Natural killer cell (primary cell): Measurements from ENCODE around the gene DCAF5. TPM values are rescaled to one million over a fixed set of nuclear protein-coding genes. Genes with fewer than 3 reads are reported as not detected.

Source experiments
- ATAC-seq, 3 donors: fragments of 150-1000 bp in 2 of 3; fragments of 200-7000 bp in 1 of 3; cut with Tn5 transposase; 1 replicate in 1 of 3; 2 replicates in 2 of 3; pipeline ENCODE4 v1.10.0; 2021; ENCODE audit warnings: mild to moderate bottlenecking in 2 of 3, moderate library complexity in 2 of 3
- DNase-seq, 2 donors: peaks; one replicate each; pipeline versions ENCODE4 v3.0.0 to v3.0.0-alpha.2; 2013 to 2021; ENCODE audit warnings: mixed read lengths in 1 of 2
- H3K27ac ChIP-seq: one replicate; pipeline ENCODE4 v1.5.1; 2013; ENCODE audit warnings: mild to moderate bottlenecking, low read length
- H3K27me3 ChIP-seq: one replicate; pipeline ENCODE4 v1.6.1; 2013; ENCODE audit warnings: low read length; ENCODE audit not compliant: control insufficient read depth, insufficient read depth
- H3K36me3 ChIP-seq: one replicate; pipeline ENCODE4 v1.6.1; 2013; ENCODE audit warnings: low read length; ENCODE audit not compliant: control insufficient read depth, insufficient read depth
- H3K4me1 ChIP-seq: one replicate; pipeline ENCODE4 v1.6.1; 2013; ENCODE audit warnings: low read length; ENCODE audit not compliant: control insufficient read depth, insufficient read depth
- H3K4me3 ChIP-seq: one replicate; pipeline ENCODE4 v1.5.1; 2013; ENCODE audit warnings: low read length
- H3K9me3 ChIP-seq: one replicate; pipeline ENCODE4 v1.6.1; 2013; ENCODE audit warnings: low read length; ENCODE audit not compliant: control insufficient read depth, insufficient read depth
- H3K27ac Mint-ChIP-seq, 2 donors: one replicate each; pipeline ENCODE4 v1.8.0; 2022; ENCODE audit warnings: mild to moderate bottlenecking in 2 of 2, mixed read lengths in 2 of 2, moderate library complexity in 1 of 2
- H3K27me3 Mint-ChIP-seq, 2 donors: one replicate each; pipeline ENCODE4 v1.8.0; 2022; ENCODE audit warnings: low read depth in 2 of 2, mixed read lengths in 2 of 2
- H3K36me3 Mint-ChIP-seq: one replicate; pipeline ENCODE4 v1.8.0; 2022; ENCODE audit warnings: mixed read lengths
- H3K4me1 Mint-ChIP-seq, 2 donors: one replicate each; pipeline ENCODE4 v1.8.0; 2022; ENCODE audit warnings: mixed read lengths in 2 of 2
- H3K4me3 Mint-ChIP-seq: one replicate; pipeline ENCODE4 v1.8.0; 2022; ENCODE audit warnings: mild to moderate bottlenecking, moderate library complexity, mixed read lengths
- H3K9me3 Mint-ChIP-seq, 2 donors: one replicate each; pipeline ENCODE4 v1.8.0; 2022; ENCODE audit warnings: mixed read lengths in 2 of 2
- WGBS: methylation state at CpG from one replicate; pipeline ENCODE4 v1.1.7; 2013; ENCODE audit warnings: missing lambda C conversion rate; ENCODE audit not compliant: insufficient coverage; 5-methylcytosine and 5-hydroxymethylcytosine counted together
- intact Hi-C: fragments of 100-400 bp; cut with micrococcal nuclease; formaldehyde crosslinking; loops from one replicate; pipeline ENCODE4 v1.14.2; 2022
- total RNA-seq, 4 donors: library from RNA; stranded (reverse); fragments of 120-200 nt in 1 of 4; gene quantifications; one replicate each; pipeline versions ENCODE4 v1.2.3 to v1.2.4, GENCODE V29; 2013 to 2022
- TF ChIP-seq, protein P1 (sequence below): fragments of 200-600 bp; IDR thresholded peaks from one replicate; pipeline ENCODE4 v1.8.0; 2022; ENCODE audit warnings: antibody characterized with exemption

The DCAF5 gene
- total RNA-seq, 3 donors from 2014 or later (not counting 1 experiment from before 2014, with no cell fraction given) = 92.0 to 112 (median 99.2) TPM

DNA sequence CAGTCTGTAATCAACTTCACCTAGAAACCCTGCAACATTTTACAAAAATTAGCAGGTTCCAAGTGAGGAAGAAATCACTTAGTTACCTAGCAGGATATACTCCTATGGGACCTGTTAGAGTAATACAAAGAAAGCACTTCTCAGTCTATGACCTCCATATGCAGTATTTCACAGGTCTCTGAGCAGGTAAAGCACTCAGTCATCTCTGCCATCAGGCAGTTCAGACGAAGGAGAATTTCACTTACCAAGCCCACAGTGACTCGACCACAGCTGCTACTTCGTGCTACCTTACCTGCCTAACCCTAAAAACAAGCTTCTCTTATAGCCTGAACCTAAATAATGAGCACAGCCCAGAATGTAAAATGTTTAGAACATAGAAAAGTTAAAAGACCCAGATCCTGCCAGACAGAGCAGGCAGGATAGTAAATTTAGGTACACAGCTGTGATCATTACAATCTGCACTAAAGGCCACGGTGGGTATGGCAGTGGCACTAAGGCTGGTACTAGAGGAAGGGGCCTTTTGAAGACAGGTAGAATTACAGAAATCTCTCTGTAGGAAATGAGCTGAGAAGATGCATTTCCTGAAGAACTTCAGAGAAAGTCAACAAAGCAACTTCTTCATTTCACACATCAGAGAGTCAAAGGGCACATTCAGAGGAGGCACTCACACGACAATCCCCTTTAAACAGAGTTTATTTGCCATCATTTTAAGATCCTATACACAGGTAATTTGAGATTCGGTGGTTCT, 35.7 kb downstream of the DCAF5 start:
- Histone ChIP-seq H3K9me3 (no peaks in the 10 kb centered on the region), H3K27me3 (no peaks in the 10 kb centered on the region), H3K4me3 (no peak overlapping the region), H3K36me3 (peaks cover 68% of the 10 kb centered on the region), H3K4me1 (no peaks in the 10 kb centered on the region), H3K27ac (no peak overlapping the region)
- TF ChIP-seq, protein P1, sequence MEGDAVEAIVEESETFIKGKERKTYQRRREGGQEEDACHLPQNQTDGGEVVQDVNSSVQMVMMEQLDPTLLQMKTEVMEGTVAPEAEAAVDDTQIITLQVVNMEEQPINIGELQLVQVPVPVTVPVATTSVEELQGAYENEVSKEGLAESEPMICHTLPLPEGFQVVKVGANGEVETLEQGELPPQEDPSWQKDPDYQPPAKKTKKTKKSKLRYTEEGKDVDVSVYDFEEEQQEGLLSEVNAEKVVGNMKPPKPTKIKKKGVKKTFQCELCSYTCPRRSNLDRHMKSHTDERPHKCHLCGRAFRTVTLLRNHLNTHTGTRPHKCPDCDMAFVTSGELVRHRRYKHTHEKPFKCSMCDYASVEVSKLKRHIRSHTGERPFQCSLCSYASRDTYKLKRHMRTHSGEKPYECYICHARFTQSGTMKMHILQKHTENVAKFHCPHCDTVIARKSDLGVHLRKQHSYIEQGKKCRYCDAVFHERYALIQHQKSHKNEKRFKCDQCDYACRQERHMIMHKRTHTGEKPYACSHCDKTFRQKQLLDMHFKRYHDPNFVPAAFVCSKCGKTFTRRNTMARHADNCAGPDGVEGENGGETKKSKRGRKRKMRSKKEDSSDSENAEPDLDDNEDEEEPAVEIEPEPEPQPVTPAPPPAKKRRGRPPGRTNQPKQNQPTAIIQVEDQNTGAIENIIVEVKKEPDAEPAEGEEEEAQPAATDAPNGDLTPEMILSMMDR = no peak
- WGBS = 67% methylated on average over 6 of the region's 6 CpGs
- peaks cover 47 to 51% of the 10 kb centered on the region in 2 donors for H3K4me1 Mint-ChIP-seq
- DNase-seq (peak in 1 of 2 donors; percentile 43), ATAC-seq (no peak)
- peak overlapping the region; percentile 37 to 44 for H3K27ac Mint-ChIP-seq
- intact Hi-C loops = no loop called here
- H3K27me3 Mint-ChIP-seq = no peaks in the 10 kb centered on the region
- no peak overlapping the region for H3K4me3 Mint-ChIP-seq
- H3K9me3 Mint-ChIP-seq = no peaks in the 10 kb centered on the region
- peaks cover 14% of the 10 kb centered on the region for H3K36me3 Mint-ChIP-seq

DNA sequence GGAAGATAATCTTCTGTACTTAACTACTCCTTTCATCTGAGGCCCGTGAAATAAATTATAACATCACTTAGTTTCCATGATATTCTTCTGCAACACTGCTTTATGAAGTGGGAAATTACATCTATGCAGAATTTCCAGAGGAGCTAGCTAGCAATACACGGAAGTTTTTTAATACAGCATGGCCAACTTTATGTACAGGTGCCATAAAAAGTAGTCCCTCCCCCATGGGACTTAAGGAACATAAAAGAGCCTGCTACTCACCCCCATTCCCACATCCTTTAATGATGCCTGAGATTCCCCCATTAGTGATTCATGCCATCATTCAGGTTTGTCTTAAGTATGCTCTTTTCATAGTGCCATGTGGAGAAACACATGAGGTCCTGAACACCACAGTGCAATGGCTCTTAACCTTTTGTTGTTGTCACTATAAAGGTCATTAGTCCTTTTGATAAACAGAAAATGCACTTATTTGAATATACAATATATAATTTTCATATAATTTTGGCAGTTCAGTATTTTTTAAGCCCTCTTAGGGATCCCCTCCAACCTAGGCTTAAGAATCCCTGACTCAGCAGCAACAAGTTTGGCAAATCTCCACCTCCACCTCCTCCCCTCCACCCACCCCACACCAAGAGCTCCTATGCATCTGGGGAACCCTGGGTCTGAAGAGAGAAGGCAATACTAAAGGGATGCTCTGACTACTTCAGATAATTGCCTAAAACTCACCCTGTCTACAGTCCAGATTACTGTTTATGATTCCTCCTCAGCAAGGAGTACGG, 37.3 kb downstream of the DCAF5 start:
- H3K36me3 ChIP-seq = peaks cover 73% of the 10 kb centered on the region
- TF ChIP-seq, protein P1 = no peak
- intact Hi-C loops = no loop called here
- Mint-ChIP-seq H3K27me3 (no peaks in the 10 kb centered on the region), H3K27ac (no peak overlapping the region), H3K4me1 (peaks cover 35 to 37% of the 10 kb centered on the region in 2 donors), H3K36me3 (peaks cover 17% of the 10 kb centered on the region), H3K9me3 (no peaks in the 10 kb centered on the region), H3K4me3 (no peak overlapping the region)
- H3K27ac ChIP-seq = no peak overlapping the region
- H3K9me3 ChIP-seq = no peaks in the 10 kb centered on the region
- no peaks in the 10 kb centered on the region for H3K4me1 ChIP-seq
- DNase-seq (no peak), ATAC-seq (no peak)
- WGBS = 100% methylated on average over 3 of the region's 3 CpGs
- no peaks in the 10 kb centered on the region for H3K27me3 ChIP-seq
- H3K4me3 ChIP-seq = no peak overlapping the region

DNA sequence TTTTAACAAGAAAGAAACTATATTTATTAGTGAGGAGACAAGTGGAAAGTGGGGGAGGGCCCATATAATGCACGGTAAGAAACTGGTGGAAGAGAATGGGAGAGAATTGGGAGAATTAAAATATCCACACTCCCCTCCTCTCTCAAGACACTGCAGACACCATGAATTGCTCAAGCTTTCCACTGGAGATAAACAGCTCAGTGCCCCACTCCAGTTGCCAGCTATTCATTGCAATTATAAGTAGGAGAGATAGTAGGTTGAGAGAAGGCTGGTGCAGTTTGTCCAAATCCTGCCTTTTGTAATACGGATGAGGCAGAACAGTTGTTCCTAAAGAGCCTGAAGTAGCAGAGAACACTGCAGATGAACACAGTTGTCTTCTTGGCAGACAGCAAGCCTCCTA, 38.2 kb downstream of the DCAF5 start:
- WGBS = 100% methylated on average over 1 of the region's 2 CpGs
- ATAC-seq (no peak), DNase-seq (no peak)
- no peaks in the 10 kb centered on the region for H3K9me3 Mint-ChIP-seq
- no peak overlapping the region for H3K27ac Mint-ChIP-seq
- Histone ChIP-seq H3K27ac (no peak overlapping the region), H3K36me3 (peaks cover 75% of the 10 kb centered on the region), H3K4me1 (no peaks in the 10 kb centered on the region), H3K27me3 (no peaks in the 10 kb centered on the region), H3K9me3 (no peaks in the 10 kb centered on the region), H3K4me3 (no peak overlapping the region)
- peaks cover 17% of the 10 kb centered on the region for H3K36me3 Mint-ChIP-seq
- peaks cover 31 to 32% of the 10 kb centered on the region in 2 donors for H3K4me1 Mint-ChIP-seq
- TF ChIP-seq, protein P1 = no peak
- intact Hi-C loops = no loop called here
- no peak overlapping the region for H3K4me3 Mint-ChIP-seq
- H3K27me3 Mint-ChIP-seq = no peaks in the 10 kb centered on the region
